Right hindlimb (tissue), 1 donor: ENCODE measurements around the gene ECSCR.
"Not testable (repeated sequence)": the region's sequence is repeated elsewhere in the genome, so short reads cannot be mapped to it uniquely, and the experiment has no call there.

Experiments
- DNase-seq: peaks from one replicate; pipeline ENCODE4 v3.0.0-alpha.2; 2018

The ECSCR gene

DNA sequence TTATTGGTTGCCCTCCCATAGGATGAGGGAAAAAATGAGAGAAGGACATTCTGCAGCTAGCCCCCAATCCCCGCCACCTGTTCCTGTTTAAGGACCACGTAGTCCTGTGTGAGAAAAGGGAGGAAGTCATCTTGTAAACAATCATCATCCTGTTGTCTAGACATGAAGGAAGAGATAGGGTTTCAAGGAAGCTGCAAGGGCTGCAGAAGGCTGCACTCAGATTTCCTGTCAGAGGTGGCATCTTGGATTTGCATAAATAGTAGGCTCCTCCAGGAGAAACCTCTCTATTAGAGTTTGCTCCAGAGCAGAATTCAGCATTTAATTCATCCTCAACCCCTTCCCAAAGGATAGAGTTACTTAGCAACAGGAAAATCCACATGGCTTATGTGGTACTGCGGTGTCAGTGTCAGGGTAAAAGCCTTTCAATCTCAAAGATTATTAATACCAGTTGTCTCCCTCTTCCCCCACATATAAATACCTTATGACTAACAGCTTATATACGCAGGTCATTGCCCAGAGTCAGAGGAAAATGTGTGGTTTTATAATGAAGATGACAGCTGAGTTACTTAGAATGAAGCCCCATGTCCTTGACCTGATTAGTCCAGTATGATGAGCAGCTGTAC is 18.6 kb downstream of the ECSCR start:
- DNase-seq: no peak

DNA sequence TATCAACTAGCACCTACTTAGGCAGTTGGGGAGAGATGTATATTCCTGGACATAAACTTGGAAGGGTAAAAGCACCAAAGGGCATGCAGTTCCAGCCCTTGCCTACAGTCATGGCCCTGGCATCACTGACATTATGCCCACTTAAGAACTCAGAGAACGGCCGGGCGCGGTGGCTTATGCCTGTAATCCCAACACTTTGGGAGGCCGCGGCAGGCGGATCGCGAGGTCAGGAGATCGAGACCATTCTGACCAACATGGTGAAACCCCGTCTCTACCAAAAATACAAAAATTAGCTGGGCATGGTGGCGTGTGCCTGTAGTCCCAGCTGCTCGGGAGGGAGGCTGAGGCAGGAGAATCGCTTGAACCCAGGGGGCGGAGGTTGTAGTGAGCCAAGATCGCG is 22.1 kb downstream of the ECSCR start:
- DNase-seq: not testable (repeated sequence)

DNA sequence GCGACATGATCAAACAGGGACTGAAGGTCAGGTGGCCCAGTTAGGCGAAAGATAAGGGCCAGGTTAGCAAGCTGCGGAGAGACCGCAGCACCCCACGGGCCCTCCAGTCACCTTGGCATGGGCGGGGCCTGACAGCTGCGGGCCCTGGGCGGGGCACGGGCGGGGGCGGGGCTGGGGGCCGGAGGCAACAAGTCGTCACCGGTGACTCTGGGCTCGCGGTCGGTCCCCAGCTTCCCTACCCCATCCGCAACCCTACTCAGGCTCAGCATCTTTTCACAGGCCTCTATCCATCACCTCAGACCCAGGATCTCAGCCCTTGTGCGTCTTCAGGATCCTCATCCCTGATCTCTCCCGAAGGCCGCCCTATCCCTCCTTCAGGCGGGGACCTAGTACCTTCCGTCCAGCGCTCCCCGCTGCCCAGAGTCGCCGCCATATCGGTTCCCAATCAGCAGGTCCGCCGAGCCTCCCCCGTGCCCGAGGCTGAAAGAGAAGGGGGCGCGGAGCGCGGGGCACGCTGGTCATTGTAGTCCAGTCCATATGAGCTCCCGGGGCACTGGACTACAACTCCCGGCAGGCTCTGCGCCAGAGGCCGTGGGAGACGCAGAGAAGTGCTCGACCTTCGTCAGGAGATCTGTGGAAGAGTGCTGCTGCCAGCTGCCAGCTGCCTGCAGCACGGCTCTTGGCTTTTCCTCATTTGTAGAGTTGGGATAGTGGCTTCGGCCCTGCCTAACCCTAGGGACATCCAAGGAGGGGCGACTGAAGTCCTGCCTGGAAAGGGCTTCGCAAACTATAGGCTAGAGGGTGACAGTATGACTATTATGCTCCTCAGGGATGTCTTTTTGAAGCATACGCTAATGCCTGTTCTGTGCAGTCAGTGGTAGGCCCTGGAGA is 23.3 kb downstream of the ECSCR start, which contains the start of gene DNAJC18:
TSS of gene DNAJC18 (minus strand) at position 513 of the 891 bp plus-strand sequence. CDS start at position 433, 80 bp downstream.
- DNase-seq: peak; percentile 97

DNA sequence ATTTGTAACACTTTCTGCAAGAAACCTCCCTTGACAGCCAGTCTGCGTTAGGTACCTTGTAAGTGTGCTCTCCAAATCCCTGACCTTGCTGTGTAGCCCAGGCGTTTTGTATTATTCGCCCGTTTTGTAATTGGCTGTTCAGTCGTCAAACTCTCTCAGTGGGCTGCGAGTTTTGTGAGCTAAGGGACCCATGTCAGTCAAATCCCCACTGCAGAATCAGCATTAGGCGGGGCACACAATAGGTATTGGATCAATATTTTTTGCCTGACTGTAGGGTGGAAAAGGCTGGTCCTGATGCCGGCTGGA is 23.9 kb downstream of the ECSCR start:
- no peak for DNase-seq

DNA sequence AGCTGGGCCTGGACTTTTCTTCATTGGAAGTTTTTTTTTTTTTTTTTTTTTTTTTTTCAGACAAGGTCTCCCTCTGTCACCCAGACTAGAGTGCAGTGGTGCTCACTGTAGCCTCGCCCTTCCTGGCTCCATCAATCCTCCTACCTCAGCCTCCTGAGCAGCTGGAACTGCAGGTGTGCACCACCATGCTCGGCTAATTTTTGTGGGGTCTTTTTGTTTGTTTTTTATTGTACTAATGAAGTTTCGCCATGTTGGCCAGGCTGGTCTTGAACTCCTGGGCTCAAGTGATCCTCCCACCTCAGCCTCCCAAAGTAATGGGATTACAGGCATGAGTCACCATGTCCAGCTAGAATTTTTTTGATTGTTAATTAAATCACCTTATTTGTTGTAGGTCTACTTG is 26.9 kb downstream of the ECSCR start:
- DNase-seq: no peak

DNA sequence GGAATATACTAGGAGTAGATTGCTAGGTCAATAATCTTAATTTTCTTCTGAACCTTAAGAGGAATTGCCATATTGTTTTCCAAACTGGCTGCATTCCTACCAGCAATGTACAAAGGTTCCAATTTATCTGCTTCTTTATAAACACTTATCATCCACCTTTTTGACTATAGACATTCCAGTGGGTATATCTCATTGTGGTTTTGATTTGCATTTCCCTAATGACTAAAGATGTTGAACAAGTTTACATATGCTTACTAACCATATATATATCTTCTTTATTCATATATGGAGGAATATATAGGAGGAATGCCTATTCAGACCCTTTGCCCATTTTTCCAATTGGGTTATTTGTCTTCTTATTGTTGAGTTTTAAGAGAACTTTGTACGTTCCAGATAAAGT is 30.8 kb downstream of the ECSCR start:
- no peak for DNase-seq

DNA sequence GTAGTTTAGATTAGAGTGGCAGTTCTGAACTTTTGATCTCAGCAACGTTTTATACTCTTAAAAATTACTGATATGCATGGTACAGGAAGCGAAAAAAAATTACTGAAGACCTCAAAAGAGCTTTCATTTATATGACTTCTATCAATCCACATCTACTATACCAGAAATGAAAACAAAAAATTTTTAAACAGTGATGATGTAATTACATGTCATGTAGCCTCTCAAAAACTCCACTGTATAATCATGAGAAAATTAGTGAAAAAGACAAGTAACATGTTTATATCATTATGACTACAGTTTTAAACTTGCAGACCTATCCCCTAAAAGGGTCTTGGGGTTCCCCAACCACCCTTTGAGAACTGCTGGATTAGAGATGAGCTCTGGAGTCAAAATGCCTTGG is 32.5 kb downstream of the ECSCR start:
- DNase-seq: no peak

DNA sequence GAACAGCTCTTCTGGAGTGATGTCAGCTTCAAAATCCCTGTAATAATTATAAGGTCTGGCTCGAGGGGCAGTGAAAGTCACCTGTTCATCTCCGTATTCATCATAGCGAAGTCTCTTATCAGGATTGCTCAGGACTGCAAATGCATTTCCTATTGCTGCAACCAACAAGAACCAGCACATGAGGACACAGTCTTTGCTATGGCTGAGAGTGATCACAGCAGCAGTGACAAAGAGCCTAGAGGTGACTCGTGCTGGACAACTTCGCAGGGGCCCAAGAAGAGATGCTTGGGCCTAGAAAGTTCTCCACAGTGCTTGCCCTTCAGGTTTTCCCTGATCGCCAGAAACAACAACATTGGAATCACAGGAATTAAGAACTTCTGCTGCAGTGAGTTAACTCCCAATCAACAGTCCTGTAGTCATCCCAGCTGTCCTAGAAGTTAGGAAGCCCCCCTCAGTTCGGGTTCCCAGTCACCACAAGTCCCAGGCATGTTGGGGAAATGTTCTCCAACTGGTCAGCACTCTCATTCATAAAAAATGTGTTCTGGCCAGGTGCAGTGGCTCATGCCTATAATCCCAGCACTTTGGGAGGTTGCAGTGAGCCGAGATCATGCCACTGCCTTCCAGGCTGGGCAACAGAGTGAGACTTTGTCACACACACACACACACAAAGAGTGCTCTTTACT is 36.2 kb downstream of the ECSCR start:
- DNase-seq: no peak

DNA sequence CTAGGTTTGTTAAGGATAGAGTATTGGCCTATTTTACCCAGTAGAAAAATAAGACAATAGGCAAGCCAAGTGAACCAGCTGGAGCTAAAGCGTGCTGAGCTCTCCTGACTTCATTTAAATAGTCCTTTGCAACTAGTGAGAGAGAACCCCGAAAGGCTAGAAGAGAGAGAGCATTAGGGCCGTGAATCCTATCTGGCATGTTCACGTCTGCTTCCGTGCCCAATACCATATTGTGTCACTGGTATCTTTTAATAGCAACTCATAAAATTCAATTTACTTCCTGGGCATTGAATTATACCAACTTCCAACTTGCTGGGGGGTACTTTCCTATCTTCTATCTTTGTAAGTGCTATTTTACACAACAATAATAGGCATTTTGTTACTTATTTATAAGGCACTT is 37.0 kb downstream of the ECSCR start:
- no peak for DNase-seq

DNA sequence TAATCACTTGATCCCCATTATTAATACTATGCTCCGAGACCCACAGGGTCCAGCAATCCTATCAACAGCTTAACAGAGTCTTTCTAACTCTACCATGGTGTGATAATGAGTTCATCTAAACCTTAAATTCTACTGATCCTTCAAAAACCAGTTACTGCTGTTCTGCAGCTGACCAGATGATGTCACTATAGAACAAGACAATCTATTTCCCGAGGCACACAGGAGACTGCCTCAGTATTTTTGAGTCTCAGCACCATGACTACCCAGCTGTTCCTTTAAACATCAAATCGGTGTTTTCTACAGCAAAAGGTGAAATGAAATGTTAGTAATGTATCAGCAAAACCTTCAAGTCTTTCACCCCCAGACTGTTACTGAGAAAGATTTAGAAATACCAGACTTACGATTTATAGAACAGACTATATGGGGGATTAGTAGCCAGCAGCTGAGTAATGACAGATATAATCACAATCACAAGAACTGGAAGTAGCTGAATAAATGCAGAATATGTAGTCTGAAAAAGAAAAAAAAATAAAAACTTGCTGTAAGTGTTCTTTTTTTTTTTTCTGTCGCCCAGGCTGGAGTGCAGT is 40.1 kb downstream of the ECSCR start:
- peak; percentile 57 for DNase-seq

DNA sequence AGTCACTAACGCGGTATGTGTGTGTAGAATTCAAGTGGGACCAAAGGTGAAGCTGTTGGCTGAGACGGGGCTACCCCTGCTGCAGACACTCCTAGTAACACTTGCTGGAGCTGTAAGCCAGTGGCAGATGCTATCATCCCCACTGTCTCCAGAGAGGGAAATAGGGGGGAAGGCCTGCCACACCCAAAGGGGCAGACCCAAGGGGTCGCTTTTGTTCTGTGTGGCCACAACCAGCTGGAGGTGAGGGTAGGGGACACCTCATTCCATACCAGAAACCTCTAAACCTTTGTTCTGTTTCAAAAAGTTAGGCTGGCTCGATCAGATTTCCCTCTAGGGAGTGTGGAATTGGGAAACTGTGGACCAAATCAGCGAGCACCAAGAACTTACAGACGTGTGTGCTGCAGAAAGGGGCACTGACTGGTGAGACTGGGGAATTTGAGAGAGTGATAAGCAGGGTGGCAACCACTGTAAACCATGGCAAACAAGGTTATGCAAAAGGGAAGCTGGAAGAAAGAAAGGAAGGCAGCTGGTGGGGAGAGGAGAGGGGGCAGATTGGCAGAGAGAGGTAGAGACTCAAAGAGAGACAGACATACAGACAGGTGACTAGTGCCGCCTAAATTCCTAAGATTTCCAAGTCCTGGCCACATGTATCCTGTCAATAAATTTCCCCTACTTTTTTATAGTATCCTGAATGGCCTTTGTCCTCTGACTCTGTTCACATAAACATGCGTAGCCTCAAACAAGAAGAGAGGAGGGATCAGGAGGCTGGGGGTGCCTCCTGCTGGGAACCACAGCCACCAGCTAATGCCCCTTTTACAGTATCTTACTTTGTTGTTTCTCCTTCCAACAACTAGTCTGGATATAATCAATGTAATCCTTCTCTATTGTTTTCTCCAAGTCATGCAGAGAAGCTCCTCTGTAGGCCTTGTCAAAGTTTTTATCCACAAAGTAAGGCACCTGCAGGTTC is 43.0 kb downstream of the ECSCR start:
- DNase-seq: no peak

DNA sequence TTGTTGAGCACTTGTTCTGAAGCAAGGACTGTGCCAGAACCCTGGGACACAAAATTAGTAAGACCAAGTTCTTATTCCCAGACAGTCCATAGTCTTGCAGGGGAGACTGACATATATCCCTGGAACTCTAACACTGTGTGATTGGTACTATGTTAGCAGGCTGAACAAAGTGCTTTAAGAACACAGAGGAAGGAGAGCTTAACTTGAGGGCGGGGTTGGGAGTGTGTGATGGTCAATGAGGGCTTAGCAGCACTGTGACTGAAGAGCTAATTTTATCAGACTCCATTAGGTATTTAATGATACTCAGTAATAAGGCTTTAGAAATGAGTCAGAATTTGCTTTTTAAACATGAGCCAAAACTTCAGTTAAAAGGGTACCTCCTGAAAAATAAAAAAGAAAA is 43.8 kb downstream of the ECSCR start:
- DNase-seq: no peak

DNA sequence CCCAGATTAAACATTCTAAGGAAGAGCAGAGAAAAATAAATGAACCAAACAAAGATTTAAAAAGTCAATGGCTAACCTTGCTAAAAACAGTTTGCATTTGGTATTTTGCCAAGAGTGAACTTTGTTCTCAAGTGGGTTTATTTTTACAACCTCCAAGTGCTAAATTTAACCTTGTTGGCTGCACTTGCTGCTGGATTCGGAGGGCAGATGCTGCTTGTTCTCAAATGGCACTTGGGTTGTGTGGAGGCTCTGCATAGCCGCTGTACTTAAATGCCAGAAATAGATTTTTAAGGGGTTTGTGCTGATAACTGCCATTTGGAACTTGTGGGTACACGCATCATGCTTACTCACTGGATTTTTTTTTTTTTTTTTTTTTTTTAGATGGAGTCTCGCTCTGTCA is 45.3 kb downstream of the ECSCR start:
- DNase-seq: no peak

DNA sequence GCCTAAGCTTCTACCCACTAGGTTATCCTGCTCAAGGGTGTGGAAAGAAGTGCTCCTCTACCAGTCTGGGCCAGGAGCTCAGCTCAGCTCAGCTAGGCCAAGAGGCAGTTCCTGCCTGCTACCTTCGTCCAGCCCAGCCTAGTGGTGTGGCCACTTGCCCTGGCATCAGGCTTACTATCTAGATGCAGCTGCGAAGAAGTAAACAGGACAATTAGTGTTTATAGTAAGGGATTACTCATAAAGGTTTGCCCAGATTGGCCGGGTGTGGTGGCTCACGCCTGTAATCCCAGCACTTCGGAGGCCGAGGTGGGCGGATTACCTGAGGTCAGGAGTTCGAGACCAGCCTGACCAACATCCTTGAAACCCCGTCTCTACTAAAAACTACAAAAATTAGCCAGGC is 45.9 kb downstream of the ECSCR start:
- no peak for DNase-seq

DNA sequence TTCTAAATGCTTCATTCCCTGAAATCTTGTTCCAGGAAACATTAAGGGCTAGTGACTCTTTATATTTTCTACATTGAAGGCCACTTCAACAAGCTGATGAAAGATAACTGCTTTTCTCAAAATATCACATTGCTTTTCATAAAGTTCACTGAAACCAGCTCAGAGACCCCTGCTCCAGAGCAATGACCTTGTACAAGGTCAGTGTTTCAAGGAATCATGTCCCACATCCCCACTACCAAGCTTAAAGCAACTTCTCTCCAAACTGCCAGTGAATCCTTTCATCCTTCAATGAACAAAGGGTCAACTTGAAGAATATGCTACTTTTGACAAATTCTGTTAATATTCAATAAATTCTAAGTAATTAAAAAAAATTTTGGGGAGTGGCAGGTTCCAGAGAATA is 46.7 kb downstream of the ECSCR start:
- no peak for DNase-seq

DNA sequence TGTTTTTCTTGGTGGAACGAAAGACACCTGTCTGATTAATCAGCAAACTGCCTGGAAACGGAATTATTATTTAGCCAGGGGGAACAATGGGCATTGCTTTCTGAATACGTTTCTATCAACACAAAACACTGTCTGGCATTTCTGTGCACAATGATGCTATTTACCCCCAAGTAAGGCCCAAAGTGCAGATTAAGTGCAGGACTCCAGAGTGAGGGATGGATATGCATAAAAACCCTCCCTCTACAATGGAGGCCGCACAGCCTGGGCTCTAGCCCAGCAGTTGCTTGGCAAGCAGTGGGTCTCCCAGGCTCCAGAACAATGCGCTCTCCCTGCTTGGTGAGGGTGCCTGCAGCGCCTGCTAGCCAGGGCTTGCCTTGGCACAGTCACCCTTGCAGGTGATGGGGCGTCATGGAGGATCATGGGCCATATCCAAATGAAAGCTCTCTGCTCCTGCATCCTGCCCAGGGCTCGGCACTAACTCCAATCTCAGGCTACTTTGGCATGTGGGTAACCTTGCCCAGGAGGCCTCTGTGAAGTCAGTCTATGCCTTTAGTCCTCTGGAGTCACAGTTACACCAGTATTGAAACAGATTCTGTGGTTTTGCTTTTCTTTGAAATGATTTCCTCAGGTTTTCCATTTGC is 47.2 kb downstream of the ECSCR start:
- no peak for DNase-seq

DNA sequence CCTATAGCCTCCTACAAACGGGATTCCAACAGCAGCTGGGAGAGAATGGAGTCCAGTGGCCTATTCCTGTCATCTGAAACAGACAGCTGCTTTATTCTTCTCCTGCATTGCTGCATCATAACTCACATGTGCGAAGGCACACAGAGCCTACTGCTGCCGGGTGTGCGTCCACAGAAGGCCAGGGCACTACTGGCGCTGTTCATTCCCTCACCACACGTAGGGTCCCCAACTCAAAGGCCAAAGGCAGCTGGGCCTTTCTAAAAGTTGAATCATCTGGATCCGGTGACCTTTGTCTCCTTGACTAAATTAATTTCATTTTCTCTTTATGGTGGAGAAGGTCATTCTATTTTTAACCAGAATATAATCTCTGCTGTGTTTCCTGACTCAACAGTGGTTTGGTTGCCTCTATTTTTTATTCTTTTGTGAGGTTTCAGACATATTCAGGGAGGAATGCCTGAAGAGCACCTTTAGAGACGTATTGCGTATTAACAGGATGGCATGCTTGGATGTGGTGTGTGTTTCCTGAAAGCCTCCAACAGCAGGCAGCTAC is 47.9 kb downstream of the ECSCR start:
- DNase-seq: peak; percentile 72

DNA sequence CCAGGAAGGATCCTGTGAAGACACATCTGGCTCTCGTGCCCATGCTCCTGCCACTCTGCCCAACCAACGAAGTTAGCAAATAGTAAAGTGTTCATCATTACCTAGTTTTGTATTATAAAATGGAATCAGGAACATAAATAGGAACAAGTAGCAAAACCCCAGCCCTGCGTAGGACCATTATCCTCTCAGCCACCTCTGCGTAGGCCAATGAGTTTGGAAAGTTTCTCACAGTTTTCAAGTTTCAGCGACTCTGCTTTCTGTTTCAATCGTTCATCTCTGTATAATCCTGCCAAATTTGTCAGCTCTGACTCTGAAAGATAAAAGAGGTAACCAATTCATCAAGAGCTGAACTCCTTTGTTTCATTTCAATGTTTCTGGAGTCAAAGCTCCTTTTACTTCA is 48.6 kb downstream of the ECSCR start:
- DNase-seq: no peak

DNA sequence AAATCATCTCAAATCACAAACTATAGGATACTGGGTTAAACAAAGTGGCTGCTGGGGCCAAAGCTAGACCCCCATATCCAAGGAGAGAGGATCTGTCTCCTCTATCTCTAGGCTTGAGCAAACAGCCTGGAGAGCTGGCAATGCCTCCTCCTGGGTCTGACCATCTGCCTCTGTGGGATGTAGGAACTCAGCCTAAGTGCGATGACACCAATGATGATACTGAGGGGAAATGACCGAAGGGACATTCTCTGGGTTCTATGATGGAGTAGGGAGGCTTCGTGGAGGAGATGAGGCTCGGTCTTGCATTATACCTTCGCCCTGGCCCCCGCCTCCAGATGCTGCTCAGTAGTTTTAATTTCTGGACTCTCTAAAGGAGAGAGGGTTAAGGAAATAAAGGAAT is 49.4 kb downstream of the ECSCR start:
- DNase-seq: no peak

DNA sequence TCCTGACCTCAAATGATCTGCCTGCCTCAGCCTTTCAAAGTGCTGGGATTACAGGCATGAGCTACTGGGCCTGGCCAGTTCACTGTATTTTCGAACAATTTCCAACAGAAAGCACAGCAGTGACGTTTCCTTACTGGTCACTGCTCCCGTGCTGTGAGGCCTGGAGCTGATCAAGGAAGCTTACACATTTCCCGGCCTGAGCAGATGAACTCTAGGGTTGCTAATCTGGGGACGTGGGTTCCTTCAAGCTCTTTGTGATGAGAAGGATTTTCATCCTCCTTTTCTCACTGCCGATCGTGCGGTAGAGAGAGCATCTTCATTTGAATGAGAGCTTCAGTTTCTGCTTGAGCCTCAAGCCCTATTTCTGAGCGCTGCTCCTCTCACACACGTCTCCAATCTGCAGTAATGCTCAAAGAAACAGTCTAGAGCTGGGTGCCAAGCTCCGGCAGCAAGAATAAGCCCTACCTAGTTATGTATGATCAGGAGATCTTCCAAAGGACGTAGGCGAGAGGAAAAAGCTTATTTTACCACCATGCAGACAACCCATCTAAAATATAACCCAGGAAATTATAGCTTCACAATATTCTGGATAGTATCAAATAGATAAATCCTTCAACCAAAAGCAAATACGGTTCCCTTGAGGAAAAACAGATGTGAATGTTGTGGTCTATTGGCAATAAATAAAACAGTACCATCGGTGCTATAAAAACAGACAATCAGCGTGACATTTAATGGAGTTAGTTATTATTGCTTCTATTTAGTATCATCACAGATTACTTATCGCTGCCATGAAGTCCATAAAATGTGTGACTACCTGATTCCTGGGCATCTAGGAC is 51.3 kb downstream of the ECSCR start:
- DNase-seq: no peak
